Esophagus mucosa (tissue), 1 donor: Measurements from ENCODE around the gene OSBPL10. TPM values are rescaled to one million over a fixed set of nuclear protein-coding genes. Genes with fewer than 3 reads are reported as not detected.

Experiments
- ATAC-seq: fragments of 200-7000 bp; cut with Tn5 transposase; one replicate; pipeline ENCODE4 v1.9.1; 2020
- total RNA-seq: library from RNA; stranded (reverse); gene quantifications from one replicate; pipeline ENCODE4 v1.2.4, GENCODE V29; 2023
- donor health status: DM: yes; HTN: yes; CAD: no.

Gene OSBPL10
- total RNA-seq, 1 donor from 2014 or later: 29.1 TPM

GRCh38 chr3:31988271-31988670 lies 7.2 kb upstream of the OSBPL10 start:
- no peak for ATAC-seq

- no peak for ATAC-seq
These were observed 4.8 kb upstream of the OSBPL10 start for GRCh38 chr3:31985831-31986230.

- no peak for ATAC-seq
These were observed 3.3 kb upstream of the OSBPL10 start for GRCh38 chr3:31984321-31984720.

- ATAC-seq: peak; percentile 77
These were observed 394 bp downstream of the OSBPL10 start for GRCh38 chr3:31980530-31981205.

- ATAC-seq: no peak
These were observed 1.9 kb downstream of the OSBPL10 start for GRCh38 chr3:31979001-31979697.

- ATAC-seq: no peak
These were observed 2.5 kb downstream of the OSBPL10 start for GRCh38 chr3:31978553-31978952.

- ATAC-seq: no peak
These were observed 3.3 kb downstream of the OSBPL10 start for GRCh38 chr3:31977736-31978135.

GRCh38 chr3:31976302-31976701 lies 4.8 kb downstream of the OSBPL10 start:
- ATAC-seq: no peak

GRCh38 chr3:31974964-31975363 lies 6.1 kb downstream of the OSBPL10 start:
- no peak for ATAC-seq

- no peak for ATAC-seq
These were observed 6.6 kb downstream of the OSBPL10 start for GRCh38 chr3:31974471-31974870.

GRCh38 chr3:31973837-31974236 lies 7.2 kb downstream of the OSBPL10 start:
- ATAC-seq: no peak

GRCh38 chr3:31973081-31973480 lies 8.0 kb downstream of the OSBPL10 start:
- no peak for ATAC-seq

GRCh38 chr3:31971607-31972006 lies 9.5 kb downstream of the OSBPL10 start:
- no peak for ATAC-seq

GRCh38 chr3:31968927-31969418 lies 12.1 kb downstream of the OSBPL10 start:
- peak; percentile 96 for ATAC-seq

- ATAC-seq: no peak
These were observed 12.6 kb downstream of the OSBPL10 start for GRCh38 chr3:31968369-31968926.

- no peak for ATAC-seq
These were observed 13.5 kb downstream of the OSBPL10 start for GRCh38 chr3:31967592-31967991.

GRCh38 chr3:31966978-31967591 lies 14.0 kb downstream of the OSBPL10 start:
- no peak for ATAC-seq

- ATAC-seq: peak; percentile 14
These were observed 18.3 kb downstream of the OSBPL10 start for GRCh38 chr3:31962801-31963205.

GRCh38 chr3:31960793-31961431 lies 20.1 kb downstream of the OSBPL10 start:
- ATAC-seq: peak; percentile 64

GRCh38 chr3:31959951-31960792 lies 20.9 kb downstream of the OSBPL10 start:
- ATAC-seq: no peak

- ATAC-seq: no peak
These were observed 21.8 kb downstream of the OSBPL10 start for GRCh38 chr3:31959251-31959650.

- ATAC-seq: no peak
These were observed 22.3 kb downstream of the OSBPL10 start for GRCh38 chr3:31958701-31959152.
